ENCODE data around the gene MED20. TPM values are rescaled to one million over a fixed set of nuclear protein-coding genes. Genes with fewer than 3 reads are reported as not detected.

Gene MED20
- total and polyA plus RNA-seq, 9 donors, result 16.1 to 21.2 (median 18.4) TPM

DNA sequence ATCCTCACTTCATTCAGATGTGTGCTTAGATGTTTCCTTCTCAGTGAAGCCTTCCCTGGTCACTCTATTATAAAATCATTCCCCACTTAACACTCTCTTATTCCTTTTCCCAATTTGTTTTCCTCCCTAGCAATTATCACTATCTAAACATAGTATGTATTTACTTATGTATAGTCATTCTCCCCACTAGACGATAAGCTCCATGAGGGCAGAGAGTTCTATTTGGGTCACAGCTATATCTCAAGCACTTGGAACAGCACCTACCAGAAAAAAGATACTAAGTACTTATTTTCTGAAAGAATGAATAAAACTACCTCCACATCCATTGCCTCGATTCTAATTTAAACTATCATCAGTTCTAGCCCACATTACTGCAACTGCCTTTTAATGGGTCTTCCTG lies 62.2 kb downstream of the MED20 start:
- H3K4me1 ChIP-seq (ENCODE audit: control insufficient read depth, insufficient read depth, low read length), result no peaks in the 10 kb centered on the region
- DNase-seq, result no peak
- 89% methylated on average over 1 of the region's 2 CpGs for WGBS (ENCODE audit: insufficient coverage)

More for the DNA sequence above, 62.2 kb downstream of the MED20 start:
- no peaks in the 10 kb centered on the region for H3K9me3 ChIP-seq (replicated peaks; ENCODE audit: control insufficient read depth, low read depth, low read length)
- H3K4me3 ChIP-seq (ENCODE audit: low read length), result no peak overlapping the region
- H3K36me3 ChIP-seq (ENCODE audit: control insufficient read depth, insufficient read depth, low read length), result no peaks in the 10 kb centered on the region
- H3K27ac ChIP-seq (ENCODE audit: low read length), result no peak overlapping the region
- H3K27me3 ChIP-seq (ENCODE audit: control insufficient read depth, insufficient read depth, low read length), result no peaks in the 10 kb centered on the region

Other genes with a start within 250 kb of the MED20 start
- gene TFEB, start 185.5 kb downstream of the MED20 start, total RNA-seq, result 6.9 TPM
- 10 to 100 TPM in 1 of 8 donors, 1 to 10 TPM in 7; 6.1 to 12.3 (median 7.6) TPM for gene TFEB, start 185.5 kb downstream of the MED20 start, polyA plus RNA-seq (ENCODE audit: insufficient read depth in 1 of 8, insufficient read length in 8 of 8, low replicate concordance in 1 of 8)
- not detected for gene PGC, start 173.7 kb downstream of the MED20 start, total RNA-seq
- gene PGC, start 173.7 kb downstream of the MED20 start, polyA plus RNA-seq (ENCODE audit: insufficient read depth in 1 of 8, insufficient read length in 8 of 8, low replicate concordance in 1 of 8), result under 1 TPM in 3 of 8 donors, not detected in 5; 0.21 to 0.41 (median 0.39) TPM
- gene FRS3, start 141.2 kb downstream of the MED20 start, total RNA-seq, result 3.5 TPM
- 1 to 10 TPM; 5.9 to 9.4 (median 7.4) TPM for gene FRS3, start 141.2 kb downstream of the MED20 start, polyA plus RNA-seq (ENCODE audit: insufficient read depth in 1 of 8, insufficient read length in 8 of 8, low replicate concordance in 1 of 8)
- gene PRICKLE4, start 140.4 kb downstream of the MED20 start, total RNA-seq, result 2.6 TPM
- gene PRICKLE4, start 140.4 kb downstream of the MED20 start, polyA plus RNA-seq (ENCODE audit: insufficient read depth in 1 of 8, insufficient read length in 8 of 8, low replicate concordance in 1 of 8), result 1 to 10 TPM; 1.7 to 6.4 (median 2.7) TPM
- gene TOMM6, start 133.4 kb downstream of the MED20 start, total RNA-seq, result 134 TPM
- 100 to 1,000 TPM; 149 to 178 (median 169) TPM for gene TOMM6, start 133.4 kb downstream of the MED20 start, polyA plus RNA-seq (ENCODE audit: insufficient read depth in 1 of 8, insufficient read length in 8 of 8, low replicate concordance in 1 of 8)
- gene USP49, start 25.8 kb downstream of the MED20 start, total RNA-seq, result 2.7 TPM
- gene USP49, start 25.8 kb downstream of the MED20 start, polyA plus RNA-seq (ENCODE audit: insufficient read depth in 1 of 8, insufficient read length in 8 of 8, low replicate concordance in 1 of 8), result 1 to 10 TPM; 4.6 to 6.4 (median 5.1) TPM
- gene BYSL, start 360 bp upstream of the MED20 start, total RNA-seq, result 12.2 TPM
- 10 to 100 TPM; 33.0 to 45.7 (median 39.2) TPM for gene BYSL, start 360 bp upstream of the MED20 start, polyA plus RNA-seq (ENCODE audit: insufficient read depth in 1 of 8, insufficient read length in 8 of 8, low replicate concordance in 1 of 8)
- 30.2 TPM for gene CCND3, start 20.7 kb upstream of the MED20 start, total RNA-seq
- 10 to 100 TPM; 65.7 to 99.9 (median 83.6) TPM for gene CCND3, start 20.7 kb upstream of the MED20 start, polyA plus RNA-seq (ENCODE audit: insufficient read depth in 1 of 8, insufficient read length in 8 of 8, low replicate concordance in 1 of 8)
- gene TAF8, start 129.4 kb upstream of the MED20 start, total RNA-seq, result 13.8 TPM
- 10 to 100 TPM; 11.4 to 16.6 (median 12.8) TPM for gene TAF8, start 129.4 kb upstream of the MED20 start, polyA plus RNA-seq (ENCODE audit: insufficient read depth in 1 of 8, insufficient read length in 8 of 8, low replicate concordance in 1 of 8)
- gene C6orf132, start 221.5 kb upstream of the MED20 start, total RNA-seq, result 0.53 TPM
- 1 to 10 TPM in 2 of 8 donors, under 1 TPM in 6; 0.33 to 2.3 (median 0.68) TPM for gene C6orf132, start 221.5 kb upstream of the MED20 start, polyA plus RNA-seq (ENCODE audit: insufficient read depth in 1 of 8, insufficient read length in 8 of 8, low replicate concordance in 1 of 8)